NCI-H510A treated with DMSO at 0.1 percent for 48 hours (cell line): ENCODE measurements around the gene INTS11.

ENCODE experiments used
- DNase-seq: peaks from one replicate; lab custom pipeline; 2025; lab: John Stamatoyannopoulos, UW

Gene INTS11

GRCh38 chr1:1285102-1285571, 39.3 kb downstream of the INTS11 start:
- no peak for DNase-seq

- DNase-seq: no peak
These were observed 40.0 kb downstream of the INTS11 start for GRCh38 chr1:1284221-1285101.

- no peak for DNase-seq
These were observed 40.6 kb downstream of the INTS11 start for GRCh38 chr1:1283821-1284220.

- DNase-seq: no peak
These were observed 41.5 kb downstream of the INTS11 start for GRCh38 chr1:1282998-1283397.

GRCh38 chr1:1281533-1282321, 42.7 kb downstream of the INTS11 start:
- no peak for DNase-seq

- DNase-seq: no peak
These were observed 43.5 kb downstream of the INTS11 start for GRCh38 chr1:1280782-1281481.

- DNase-seq: no peak
These were observed 45.4 kb downstream of the INTS11 start for GRCh38 chr1:1279028-1279427.

GRCh38 chr1:1278620-1279019, 45.8 kb downstream of the INTS11 start:
- no peak for DNase-seq

GRCh38 chr1:1275836-1276235, 48.6 kb downstream of the INTS11 start:
- no peak for DNase-seq

GRCh38 chr1:1274931-1275431, 49.5 kb downstream of the INTS11 start:
- DNase-seq: no peak

- no peak for DNase-seq
These were observed 50.0 kb downstream of the INTS11 start for GRCh38 chr1:1274299-1274930.

GRCh38 chr1:1273512-1274298, 50.8 kb downstream of the INTS11 start, which contains the start of gene UBE2J2:
UBE2J2 (minus strand) TSS chr1:1273854; CDS start chr1:1267992, 5,862 bp downstream.
- peak; percentile 98 for DNase-seq

GRCh38 chr1:1273209-1273511, 51.3 kb downstream of the INTS11 start:
- no peak for DNase-seq

- peak; percentile 95 for DNase-seq
These were observed 51.9 kb downstream of the INTS11 start for GRCh38 chr1:1272341-1273208.

- no peak for DNase-seq
These were observed 53.6 kb downstream of the INTS11 start for GRCh38 chr1:1270813-1271212.

GRCh38 chr1:1268284-1268682, 56.2 kb downstream of the INTS11 start:
- DNase-seq: no peak

- no peak for DNase-seq
These were observed 56.8 kb downstream of the INTS11 start for GRCh38 chr1:1267488-1268283.

GRCh38 chr1:1264868-1265272, 59.6 kb downstream of the INTS11 start:
- no peak for DNase-seq

GRCh38 chr1:1264026-1264425, 60.4 kb downstream of the INTS11 start:
- DNase-seq: no peak
